Activated CD4-positive, CD25-positive, alpha-beta regulatory T cell treated with anti-CD3 and anti-CD28 coated beads, Interleukin-2, amount 50 U/mL, for 16 hours (primary cell): Measurements from ENCODE around the gene TTLL5.

Experiments
- DNase-seq: peaks from one replicate; pipeline ENCODE4 v3.0.0-alpha.2; 2020; ENCODE audit warnings: low read depth, low spot score

TTLL5 gene

GRCh38 chr14:75697918-75698317, 36.9 kb downstream of the TTLL5 start:
- DNase-seq: no peak

- no peak for DNase-seq
Observed at GRCh38 chr14:75699331-75699730, 38.3 kb downstream of the TTLL5 start.

- no peak for DNase-seq
Observed at GRCh38 chr14:75700295-75700694, 39.2 kb downstream of the TTLL5 start.

- no peak for DNase-seq
Observed at GRCh38 chr14:75702122-75702521, 41.1 kb downstream of the TTLL5 start.

- DNase-seq: no peak
Observed at GRCh38 chr14:75702616-75703261, 41.7 kb downstream of the TTLL5 start.

GRCh38 chr14:75703467-75703866, 42.4 kb downstream of the TTLL5 start:
- DNase-seq: no peak

GRCh38 chr14:75705014-75705413, 44.0 kb downstream of the TTLL5 start:
- DNase-seq: no peak

- peak; percentile 34 for DNase-seq
Observed at GRCh38 chr14:75709207-75709812, 48.3 kb downstream of the TTLL5 start.

GRCh38 chr14:75711105-75711795, 50.2 kb downstream of the TTLL5 start:
- no peak for DNase-seq

- DNase-seq: no peak
Observed at GRCh38 chr14:75711796-75712211, 50.8 kb downstream of the TTLL5 start.

GRCh38 chr14:75714991-75715390, 53.9 kb downstream of the TTLL5 start:
- DNase-seq: no peak

- no peak for DNase-seq
Observed at GRCh38 chr14:75715926-75716780, 55.1 kb downstream of the TTLL5 start.

GRCh38 chr14:75717729-75718128, 56.7 kb downstream of the TTLL5 start:
- no peak for DNase-seq

- no peak for DNase-seq
Observed at GRCh38 chr14:75718199-75718598, 57.2 kb downstream of the TTLL5 start.

- DNase-seq: no peak
Observed at GRCh38 chr14:75720116-75720515, 59.1 kb downstream of the TTLL5 start.

GRCh38 chr14:75720842-75721498, 59.9 kb downstream of the TTLL5 start:
- no peak for DNase-seq

- DNase-seq: no peak
Observed at GRCh38 chr14:75723716-75724115, 62.7 kb downstream of the TTLL5 start.

- DNase-seq: no peak
Observed at GRCh38 chr14:75724414-75725204, 63.6 kb downstream of the TTLL5 start.

GRCh38 chr14:75725481-75725880, 64.4 kb downstream of the TTLL5 start:
- no peak for DNase-seq

GRCh38 chr14:75726321-75726720, 65.3 kb downstream of the TTLL5 start:
- DNase-seq: no peak

GRCh38 chr14:75727124-75727523, 66.1 kb downstream of the TTLL5 start:
- DNase-seq: no peak
